ENCODE data around the gene AMER2.

Gene AMER2

DNA sequence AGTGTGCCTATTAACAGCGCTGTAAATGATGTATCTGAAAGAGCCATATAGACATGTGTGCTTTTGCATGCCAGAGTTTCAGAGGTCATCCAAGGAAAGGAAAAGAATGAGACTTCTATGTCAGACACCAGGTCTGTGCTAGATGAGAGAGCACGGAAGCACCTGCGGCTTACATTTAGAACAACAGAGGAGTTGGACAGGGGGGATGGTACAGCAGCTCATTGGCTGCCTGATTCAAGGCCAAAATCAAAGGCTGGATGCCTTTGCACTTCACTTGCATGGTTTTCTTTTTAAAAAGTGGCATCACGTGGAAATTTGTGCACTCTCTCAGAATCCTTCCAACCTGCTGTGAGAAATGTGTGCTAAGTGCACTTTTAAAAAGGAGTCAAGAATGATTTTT is 32.8 kb upstream of the AMER2 start:
- TF ChIP-seq PAX5 (IDR thresholded peaks at IDR 0.05; ENCODE audit: insufficient read depth, low read length, severe bottlenecking), result no peak
- no peak for FAIRE-seq
- no peak for DNase-seq (ENCODE audit: insufficient read length, low spot score)

DNA sequence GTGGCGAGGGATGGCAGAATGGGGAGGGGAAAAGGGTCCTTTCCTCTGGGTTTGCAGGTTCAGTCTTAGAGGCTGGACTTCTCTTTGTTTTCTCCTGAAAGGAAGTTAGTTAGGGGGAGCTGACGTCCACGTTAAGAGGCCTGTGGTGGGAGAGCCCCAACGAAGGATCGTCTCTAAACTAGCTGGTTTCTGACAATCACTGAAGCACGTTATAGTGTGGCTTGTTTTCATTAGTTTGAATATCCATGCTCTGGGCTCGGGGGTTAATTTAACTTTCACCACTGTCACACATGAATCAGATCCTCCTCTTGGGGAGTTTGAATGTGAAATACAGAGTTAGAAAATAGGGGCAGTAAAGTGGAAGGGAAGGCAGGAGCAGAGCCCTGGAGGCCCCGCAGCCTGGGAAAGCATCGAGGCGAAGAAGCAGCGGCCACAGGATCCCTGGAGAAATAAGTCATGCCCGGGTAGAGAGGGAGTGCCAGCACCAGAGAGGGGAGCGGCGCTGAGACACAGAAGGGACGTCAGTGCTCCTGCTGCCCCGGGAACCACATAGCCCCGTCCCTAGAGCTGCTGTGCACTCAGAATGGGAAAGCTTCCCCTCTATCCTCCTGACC is 31.1 kb upstream of the AMER2 start:
- DNase-seq (ENCODE audit: insufficient read length, low spot score) (no peak), FAIRE-seq (no peak)
- TF ChIP-seq TAF1 (IDR thresholded peaks at IDR 0.05; ENCODE audit: low read depth, low read length) (no peak), POLR2AphosphoS5 (IDR thresholded peaks at IDR 0.05; ENCODE audit: low read depth, low read length) (no peak), POU2F2 (IDR thresholded peaks at IDR 0.05; ENCODE audit: low read depth, low read length) (no peak), PAX5 (IDR thresholded peaks at IDR 0.05; ENCODE audit: insufficient read depth, low read length, severe bottlenecking) (no peak), POLR2A (IDR thresholded peaks at IDR 0.05; ENCODE audit: low read depth, low read length) (no peak), SPI1 (IDR thresholded peaks at IDR 0.05; ENCODE audit: low read depth, low read length) (no peak)

DNA sequence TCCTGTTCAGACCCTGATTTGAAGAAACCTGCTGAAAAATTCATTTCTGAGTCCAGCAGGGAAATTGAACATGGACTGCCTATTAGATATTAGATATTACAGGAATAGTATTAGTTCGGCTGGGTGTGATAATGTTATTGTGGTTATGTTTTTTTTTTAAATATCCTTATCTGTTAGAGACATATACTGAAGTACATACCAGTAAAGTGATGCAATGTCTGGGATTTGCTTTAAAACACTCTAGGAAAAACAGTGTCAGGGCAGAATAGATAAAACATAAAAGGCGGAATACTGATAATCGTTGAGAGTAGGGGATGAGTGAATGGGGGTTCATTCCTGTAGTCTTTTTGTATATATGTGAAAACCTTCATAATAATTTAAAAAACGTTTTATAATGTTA is 28.7 kb upstream of the AMER2 start:
- no peak for TF ChIP-seq SPI1 (IDR thresholded peaks at IDR 0.05; ENCODE audit: low read depth, low read length)
- TF ChIP-seq POLR2A (IDR thresholded peaks at IDR 0.05; ENCODE audit: low read depth, low read length), result no peak
- no peak for TF ChIP-seq PAX5 (IDR thresholded peaks at IDR 0.05; ENCODE audit: insufficient read depth, low read length, severe bottlenecking)
- TF ChIP-seq TAF1 (IDR thresholded peaks at IDR 0.05; ENCODE audit: low read depth, low read length), result no peak
- no peak for TF ChIP-seq POLR2AphosphoS5 (IDR thresholded peaks at IDR 0.05; ENCODE audit: low read depth, low read length)
- no peak for TF ChIP-seq POU2F2 (IDR thresholded peaks at IDR 0.05; ENCODE audit: low read depth, low read length)
- DNase-seq (ENCODE audit: insufficient read length, low spot score), result no peak
- FAIRE-seq, result no peak

DNA sequence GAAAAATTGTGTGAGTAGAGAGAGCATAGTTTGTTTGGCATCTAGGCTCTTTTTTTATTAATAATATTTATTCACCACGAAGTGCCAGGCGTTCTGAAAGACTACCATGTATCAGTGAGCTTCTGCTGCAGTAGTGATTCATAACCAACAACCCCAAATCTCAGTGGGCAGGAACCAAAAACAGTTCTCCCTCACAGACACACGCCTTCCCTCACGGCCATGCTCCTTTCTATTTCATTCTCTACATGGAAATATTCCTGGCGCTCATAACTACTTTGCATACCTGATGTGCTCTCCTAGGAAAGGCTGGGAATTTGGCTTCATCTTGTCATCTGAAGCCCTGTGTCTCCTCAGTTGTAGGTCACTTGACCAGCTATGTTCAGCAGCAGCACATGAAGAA is 26.6 kb upstream of the AMER2 start:
- DNase-seq (ENCODE audit: insufficient read length, low spot score) (no peak), FAIRE-seq (no peak)
- no peak for TF ChIP-seq POLR2A (IDR thresholded peaks at IDR 0.05; ENCODE audit: low read depth, low read length)
- no peak for TF ChIP-seq SPI1 (IDR thresholded peaks at IDR 0.05; ENCODE audit: low read depth, low read length)
- TF ChIP-seq POU2F2 (IDR thresholded peaks at IDR 0.05; ENCODE audit: low read depth, low read length), result no peak
- no peak for TF ChIP-seq TAF1 (IDR thresholded peaks at IDR 0.05; ENCODE audit: low read depth, low read length)
- no peak for TF ChIP-seq POLR2AphosphoS5 (IDR thresholded peaks at IDR 0.05; ENCODE audit: low read depth, low read length)
- TF ChIP-seq PAX5 (IDR thresholded peaks at IDR 0.05; ENCODE audit: insufficient read depth, low read length, severe bottlenecking), result no peak

DNA sequence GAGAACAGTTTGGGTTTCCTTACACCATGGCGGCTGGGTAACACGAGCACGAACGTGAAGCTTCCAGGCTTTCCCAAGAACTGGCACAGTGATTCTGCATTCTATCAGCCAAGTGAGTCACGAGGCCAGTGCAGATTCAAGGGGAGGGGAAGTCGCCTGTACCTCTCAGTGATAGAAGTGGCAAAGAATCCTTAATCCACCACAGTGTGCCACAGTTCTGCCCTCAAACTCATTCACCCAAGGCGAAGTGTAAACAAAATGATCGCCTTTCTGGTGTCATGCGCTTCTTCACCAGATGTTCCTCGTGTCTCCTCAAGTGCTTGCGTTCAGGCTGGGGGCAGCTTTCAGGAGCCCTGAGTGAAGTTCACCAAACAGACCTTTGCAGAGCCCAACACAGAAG is 24.9 kb upstream of the AMER2 start:
- no peak for TF ChIP-seq POU2F2 (IDR thresholded peaks at IDR 0.05; ENCODE audit: low read depth, low read length)
- TF ChIP-seq POLR2AphosphoS5 (IDR thresholded peaks at IDR 0.05; ENCODE audit: low read depth, low read length), result no peak
- no peak for TF ChIP-seq POLR2A (IDR thresholded peaks at IDR 0.05; ENCODE audit: low read depth, low read length)
- TF ChIP-seq TAF1 (IDR thresholded peaks at IDR 0.05; ENCODE audit: low read depth, low read length), result no peak
- TF ChIP-seq SPI1 (IDR thresholded peaks at IDR 0.05; ENCODE audit: low read depth, low read length), result no peak
- TF ChIP-seq PAX5 (IDR thresholded peaks at IDR 0.05; ENCODE audit: insufficient read depth, low read length, severe bottlenecking), result no peak
- FAIRE-seq, result no peak

DNA sequence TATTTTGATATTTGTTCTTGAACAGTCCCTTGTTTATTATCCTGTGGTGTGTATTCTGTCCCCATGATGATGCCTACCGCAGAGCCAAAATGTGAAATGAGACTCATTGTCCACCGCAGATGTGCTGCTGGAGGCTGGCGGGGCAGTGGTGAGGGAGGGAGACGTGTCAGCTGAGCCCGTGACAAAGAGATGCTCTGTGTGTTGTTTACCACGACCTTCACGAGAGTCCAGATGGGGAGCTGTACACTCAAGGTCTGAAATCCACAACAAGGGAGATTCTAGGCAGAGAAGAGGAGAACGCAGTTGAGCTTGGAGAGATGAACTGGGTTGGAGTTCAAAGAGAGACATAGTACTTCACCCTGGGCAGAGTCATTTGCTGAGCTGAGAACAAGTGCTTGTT is 20.8 kb upstream of the AMER2 start:
- FAIRE-seq (no peak), DNase-seq (ENCODE audit: insufficient read length, low spot score) (no peak)
- TF ChIP-seq PAX5 (IDR thresholded peaks at IDR 0.05; ENCODE audit: insufficient read depth, low read length, severe bottlenecking) (no peak), POLR2A (IDR thresholded peaks at IDR 0.05; ENCODE audit: low read depth, low read length) (no peak), POU2F2 (IDR thresholded peaks at IDR 0.05; ENCODE audit: low read depth, low read length) (no peak), TAF1 (IDR thresholded peaks at IDR 0.05; ENCODE audit: low read depth, low read length) (no peak), SPI1 (IDR thresholded peaks at IDR 0.05; ENCODE audit: low read depth, low read length) (no peak), POLR2AphosphoS5 (IDR thresholded peaks at IDR 0.05; ENCODE audit: low read depth, low read length) (no peak)

More for the DNA sequence above, 24.9 kb upstream of the AMER2 start:
- no peak for DNase-seq (ENCODE audit: insufficient read length, low spot score)

DNA sequence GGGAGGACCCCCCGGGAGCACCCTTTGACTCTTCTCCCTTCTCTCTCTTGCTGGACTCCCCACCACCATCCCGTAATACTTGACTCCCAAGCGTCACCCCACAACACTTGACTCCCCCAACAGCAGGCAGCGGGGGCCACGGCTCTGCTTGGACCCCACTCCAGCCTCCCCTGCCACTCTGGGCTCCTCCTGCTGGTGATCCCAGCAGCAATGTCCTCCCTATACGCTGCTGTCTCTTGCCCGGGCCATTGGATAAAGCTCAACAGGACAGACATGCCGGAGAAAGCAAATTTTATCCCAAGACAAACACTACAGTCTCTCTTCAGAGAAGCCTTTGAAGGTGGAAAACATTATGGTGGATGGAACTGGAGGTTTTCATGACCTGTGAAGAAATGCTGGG is 20.4 kb upstream of the AMER2 start:
- FAIRE-seq, result no peak

DNA sequence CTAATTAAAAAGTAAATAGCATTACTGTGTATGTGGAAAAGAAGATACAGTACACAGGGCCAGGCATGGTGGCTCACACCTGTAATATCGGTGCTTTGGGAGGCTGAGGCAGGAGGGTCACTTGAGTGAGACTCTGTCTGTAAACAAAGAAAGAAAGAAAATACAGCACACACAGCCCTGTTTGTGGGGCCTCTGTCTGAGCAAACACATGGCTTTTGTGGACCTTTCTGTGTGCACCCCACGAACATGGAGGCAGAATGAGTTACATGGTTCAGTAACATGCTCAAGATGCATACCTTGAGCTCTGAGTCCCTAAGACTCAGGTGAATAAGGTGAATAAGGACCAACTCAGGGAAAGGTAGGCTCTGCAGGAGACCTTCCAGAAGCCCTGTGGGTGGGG is 20.0 kb upstream of the AMER2 start:
- TF ChIP-seq PAX5 (IDR thresholded peaks at IDR 0.05; ENCODE audit: insufficient read depth, low read length, severe bottlenecking) (no peak), POLR2A (IDR thresholded peaks at IDR 0.05; ENCODE audit: low read depth, low read length) (no peak), POU2F2 (IDR thresholded peaks at IDR 0.05; ENCODE audit: low read depth, low read length) (no peak), TAF1 (IDR thresholded peaks at IDR 0.05; ENCODE audit: low read depth, low read length) (no peak), SPI1 (IDR thresholded peaks at IDR 0.05; ENCODE audit: low read depth, low read length) (no peak), POLR2AphosphoS5 (IDR thresholded peaks at IDR 0.05; ENCODE audit: low read depth, low read length) (no peak)
- no peak for DNase-seq (ENCODE audit: insufficient read length, low spot score)
- no peak for FAIRE-seq

More for the DNA sequence above, 20.4 kb upstream of the AMER2 start:
- no peak for DNase-seq (ENCODE audit: insufficient read length, low spot score)
- TF ChIP-seq TAF1 (IDR thresholded peaks at IDR 0.05; ENCODE audit: low read depth, low read length), result no peak
- no peak for TF ChIP-seq PAX5 (IDR thresholded peaks at IDR 0.05; ENCODE audit: insufficient read depth, low read length, severe bottlenecking)
- TF ChIP-seq POLR2A (IDR thresholded peaks at IDR 0.05; ENCODE audit: low read depth, low read length), result no peak
- no peak for TF ChIP-seq POU2F2 (IDR thresholded peaks at IDR 0.05; ENCODE audit: low read depth, low read length)

DNA sequence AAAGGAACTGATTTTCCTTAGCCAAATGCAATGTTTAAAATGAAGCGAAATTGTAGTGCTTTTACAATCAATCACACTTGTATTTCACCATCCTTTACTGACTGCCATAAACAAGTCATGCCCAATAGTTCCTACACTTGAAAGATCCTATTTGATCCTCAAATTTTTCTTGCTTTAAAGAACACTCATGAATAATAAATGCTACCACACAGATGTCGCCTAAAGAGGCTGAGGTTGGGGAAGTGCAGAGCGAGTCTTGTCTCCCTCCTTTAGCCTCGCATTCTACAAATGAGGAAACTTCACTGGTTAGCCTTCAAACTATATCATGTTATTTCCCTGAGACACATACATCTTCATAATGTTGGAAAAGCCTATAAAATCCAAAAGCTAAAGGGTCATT is 18.7 kb upstream of the AMER2 start:
- no peak for TF ChIP-seq POLR2AphosphoS5 (IDR thresholded peaks at IDR 0.05; ENCODE audit: low read depth, low read length)
- TF ChIP-seq TAF1 (IDR thresholded peaks at IDR 0.05; ENCODE audit: low read depth, low read length), result no peak
- TF ChIP-seq PAX5 (IDR thresholded peaks at IDR 0.05; ENCODE audit: insufficient read depth, low read length, severe bottlenecking), result no peak
- no peak for TF ChIP-seq POU2F2 (IDR thresholded peaks at IDR 0.05; ENCODE audit: low read depth, low read length)
- no peak for TF ChIP-seq POLR2A (IDR thresholded peaks at IDR 0.05; ENCODE audit: low read depth, low read length)
- TF ChIP-seq SPI1 (IDR thresholded peaks at IDR 0.05; ENCODE audit: low read depth, low read length), result no peak
- DNase-seq (ENCODE audit: insufficient read length, low spot score) (no peak), FAIRE-seq (no peak)

DNA sequence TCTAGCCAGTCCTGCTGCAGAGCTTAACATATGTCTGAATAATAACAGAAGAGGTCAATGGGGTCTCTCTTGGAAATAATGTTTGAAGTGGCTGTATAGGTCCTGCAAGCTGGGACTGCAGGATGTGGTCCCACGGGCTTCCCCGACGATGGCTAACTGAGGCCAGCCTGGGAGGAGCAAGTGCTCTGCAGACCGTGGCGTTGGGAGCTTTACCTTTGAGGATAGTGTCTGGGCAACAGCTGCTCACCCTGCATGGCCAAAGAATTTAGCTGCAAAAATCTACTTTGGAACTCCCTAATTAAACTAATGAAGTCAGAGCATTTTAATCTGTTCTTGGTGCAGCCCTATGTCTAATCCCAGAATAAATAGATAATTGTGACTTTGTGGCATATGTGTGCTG is 18.2 kb upstream of the AMER2 start:
- DNase-seq (ENCODE audit: insufficient read length, low spot score) (no peak), FAIRE-seq (no peak)
- no peak for TF ChIP-seq POLR2A (IDR thresholded peaks at IDR 0.05; ENCODE audit: low read depth, low read length)
- TF ChIP-seq POU2F2 (IDR thresholded peaks at IDR 0.05; ENCODE audit: low read depth, low read length), result no peak
- no peak for TF ChIP-seq PAX5 (IDR thresholded peaks at IDR 0.05; ENCODE audit: insufficient read depth, low read length, severe bottlenecking)

Measured in GM12891 (cell line).